GM19193 (cell line): Measurements from ENCODE around the gene LY9.

ENCODE experiments used
- POLR2A ChIP-seq: IDR thresholded peaks from 4 replicates; pipeline ENCODE4 v1.6.1; 2011; ENCODE audit not compliant: insufficient read depth, insufficient read length; ENCODE audit errors: extremely low read depth

LY9 gene

DNA sequence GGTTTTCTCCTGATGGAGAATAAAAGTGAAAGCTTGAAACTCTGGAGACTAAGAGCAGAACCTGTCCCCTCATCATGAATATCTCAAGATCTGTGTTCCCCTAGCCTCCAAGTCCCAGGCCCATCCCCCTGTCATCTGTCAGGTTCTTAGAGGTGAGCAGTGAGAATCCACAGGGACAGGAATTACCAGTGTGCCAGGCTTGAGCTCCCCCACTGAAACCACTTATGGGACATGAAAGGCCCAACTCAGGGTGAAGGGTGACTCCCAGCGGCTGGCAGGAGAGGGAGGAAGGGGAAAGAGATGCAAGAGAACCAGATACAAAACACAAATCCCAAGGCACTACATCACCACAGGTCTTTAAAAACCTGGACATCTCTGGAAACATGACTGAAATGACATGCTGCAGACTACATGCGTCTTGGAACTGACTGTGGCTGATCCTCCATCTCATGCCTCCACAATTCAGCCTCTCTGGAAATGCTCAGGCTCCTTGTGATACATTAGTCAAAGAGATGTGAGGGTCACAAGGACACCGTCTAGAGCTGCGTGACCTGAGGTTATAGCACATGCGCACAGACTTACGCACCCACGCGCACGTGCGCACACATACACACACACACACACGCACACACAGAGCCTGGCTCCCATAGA, 6.8 kb upstream of the LY9 start:
- no peak for TF ChIP-seq POLR2A

DNA sequence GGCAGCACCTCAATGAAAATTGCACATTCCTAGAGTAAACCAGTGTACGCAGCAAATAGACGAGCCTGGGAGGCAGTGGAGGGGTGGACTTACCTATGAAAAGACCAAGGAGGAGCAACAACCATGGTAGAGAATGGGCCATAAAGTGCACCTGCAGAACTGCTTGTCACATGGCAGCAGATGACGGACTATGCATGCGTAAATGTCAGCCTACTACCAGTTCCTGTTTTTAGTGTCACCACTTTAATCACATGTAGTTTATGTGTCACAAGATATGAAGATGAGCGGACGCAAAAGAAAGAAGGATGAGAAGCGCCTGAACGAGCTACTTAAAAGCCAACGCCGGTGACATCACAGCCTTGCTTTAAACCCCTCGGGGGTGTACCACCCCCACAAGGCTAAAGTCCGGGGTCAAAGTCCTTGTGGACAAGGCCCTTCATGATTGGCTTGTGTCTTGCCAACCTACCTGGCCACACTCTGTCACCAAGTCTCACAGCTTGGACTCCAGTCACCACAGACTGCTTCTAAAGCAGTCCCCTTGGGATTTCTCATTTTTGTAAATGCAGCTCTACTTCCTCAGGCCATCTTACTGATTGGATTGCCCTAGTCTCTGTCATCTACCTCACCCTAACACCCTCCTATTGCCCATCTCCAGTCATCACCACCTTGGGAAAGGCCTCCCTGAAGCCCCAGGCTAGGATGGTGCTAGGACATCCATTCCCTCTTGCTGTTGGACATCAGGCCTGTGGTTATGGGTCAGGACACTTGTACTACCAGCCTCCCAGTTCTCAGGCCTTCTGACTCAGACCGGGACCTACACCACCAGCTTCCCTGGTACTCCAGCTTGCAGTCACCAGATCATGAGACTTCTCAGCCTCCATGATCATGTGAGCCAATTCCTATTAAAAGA, 6.0 kb upstream of the LY9 start:
- peak; percentile 51 for TF ChIP-seq POLR2A

DNA sequence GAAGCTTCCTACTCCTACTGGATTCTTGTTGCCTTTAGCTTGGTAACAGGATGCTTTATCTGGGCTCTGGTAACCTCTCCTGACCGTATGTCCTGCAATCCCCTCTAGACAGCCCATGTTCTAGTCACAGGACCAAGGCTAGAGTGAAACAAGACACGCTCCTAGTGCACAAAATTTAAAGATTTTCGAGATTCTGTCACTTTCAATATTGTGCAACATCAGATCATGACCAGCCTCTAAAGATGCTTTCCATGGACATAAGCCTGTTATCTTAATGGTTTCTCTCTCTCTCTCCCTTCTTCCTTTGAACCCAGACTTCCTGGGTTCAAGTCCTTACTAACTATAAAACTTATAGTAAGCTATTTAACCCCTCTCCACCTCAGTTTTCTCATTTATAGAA, 1.6 kb upstream of the LY9 start:
- TF ChIP-seq POLR2A = no peak

DNA sequence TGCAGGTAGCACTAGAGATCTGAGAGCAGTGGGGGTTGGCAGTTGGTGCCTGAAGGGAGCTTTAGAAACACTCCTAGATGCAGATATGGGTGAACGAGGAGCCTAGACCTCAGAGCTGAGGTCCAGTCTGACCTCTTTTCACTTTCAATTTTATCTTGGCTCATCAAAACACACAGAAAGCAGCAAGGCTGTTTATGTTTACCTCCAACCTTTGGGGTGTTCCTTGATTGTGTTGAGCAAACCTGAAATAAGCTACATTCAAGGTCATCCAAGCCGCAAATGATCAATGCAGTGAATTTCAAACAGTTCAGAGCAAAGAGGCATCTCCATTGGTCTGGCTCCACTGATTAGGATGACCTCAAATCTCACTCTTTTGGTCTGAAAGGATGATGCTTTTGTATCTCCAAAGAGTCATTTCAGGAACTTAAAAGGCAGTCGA, 1.3 kb downstream of the LY9 start:
- no peak for TF ChIP-seq POLR2A

DNA sequence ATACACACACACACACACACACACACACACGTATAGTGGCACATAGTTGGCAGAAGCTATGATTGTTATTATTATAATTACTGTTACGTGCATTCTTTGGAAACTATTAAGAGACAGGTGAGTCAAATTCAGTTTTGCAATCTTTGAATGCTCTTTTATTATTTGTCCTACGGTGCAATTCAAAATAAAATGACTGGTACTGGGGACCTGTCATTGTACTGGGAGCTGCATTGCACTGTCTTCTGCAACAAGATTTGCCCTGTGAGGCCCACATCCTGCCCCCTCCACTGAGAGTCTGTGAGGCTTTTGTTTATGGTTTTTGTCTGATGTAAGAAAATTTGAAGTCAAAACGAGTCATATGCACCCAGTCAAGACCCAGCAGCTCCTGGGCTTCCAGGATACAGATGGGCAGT, 1.9 kb downstream of the LY9 start:
- no peak for TF ChIP-seq POLR2A

DNA sequence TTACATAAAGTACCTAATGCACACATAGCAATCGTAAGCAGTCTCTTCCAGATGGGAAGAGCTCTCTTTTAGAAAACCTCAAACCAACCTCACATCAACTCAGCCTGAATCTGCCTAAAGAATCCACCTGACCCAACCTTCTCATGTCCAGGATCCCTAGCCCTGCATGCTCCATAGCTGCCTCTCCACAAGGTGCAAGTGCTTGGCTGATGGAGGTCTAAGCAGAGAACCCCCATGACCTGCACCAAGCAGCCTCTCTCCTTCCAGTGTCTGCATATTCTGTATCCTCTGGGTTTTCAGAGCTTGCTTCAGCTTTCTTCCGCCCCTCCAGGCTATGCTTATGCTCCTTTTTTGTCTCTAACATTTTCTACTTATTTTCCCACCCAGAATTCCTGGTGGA, 2.5 kb downstream of the LY9 start:
- no peak for TF ChIP-seq POLR2A

DNA sequence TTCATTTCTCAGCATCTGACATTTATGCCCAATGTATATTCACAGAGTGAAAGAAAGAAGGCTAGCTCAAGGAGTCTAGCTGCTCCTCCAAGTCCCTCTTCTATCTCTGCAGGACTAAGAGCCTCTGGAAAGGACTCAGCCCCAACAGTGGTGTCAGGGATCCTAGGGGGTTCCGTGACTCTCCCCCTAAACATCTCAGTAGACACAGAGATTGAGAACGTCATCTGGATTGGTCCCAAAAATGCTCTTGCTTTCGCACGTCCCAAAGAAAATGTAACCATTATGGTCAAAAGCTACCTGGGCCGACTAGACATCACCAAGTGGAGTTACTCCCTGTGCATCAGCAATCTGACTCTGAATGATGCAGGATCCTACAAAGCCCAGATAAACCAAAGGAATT, 3.7 kb downstream of the LY9 start:
- no peak for TF ChIP-seq POLR2A

DNA sequence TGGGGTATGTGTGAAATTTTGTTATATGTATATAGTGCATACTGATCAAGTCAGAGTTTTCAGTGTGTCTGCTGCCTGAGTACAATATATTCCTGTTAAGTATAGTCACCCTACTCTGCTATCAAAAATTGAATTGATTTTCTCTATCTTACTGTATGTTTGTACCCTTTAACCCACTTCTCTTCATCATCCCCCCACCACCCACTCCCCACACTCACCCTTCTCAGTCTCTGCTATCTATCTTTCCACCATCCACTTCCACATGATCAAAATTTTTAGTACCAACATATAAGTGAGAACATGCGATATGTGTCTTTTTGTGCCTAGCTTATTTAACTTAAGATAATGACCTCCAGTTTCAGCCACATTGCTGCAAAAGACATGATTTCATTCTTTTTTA, 4.2 kb downstream of the LY9 start:
- TF ChIP-seq POLR2A = no peak

DNA sequence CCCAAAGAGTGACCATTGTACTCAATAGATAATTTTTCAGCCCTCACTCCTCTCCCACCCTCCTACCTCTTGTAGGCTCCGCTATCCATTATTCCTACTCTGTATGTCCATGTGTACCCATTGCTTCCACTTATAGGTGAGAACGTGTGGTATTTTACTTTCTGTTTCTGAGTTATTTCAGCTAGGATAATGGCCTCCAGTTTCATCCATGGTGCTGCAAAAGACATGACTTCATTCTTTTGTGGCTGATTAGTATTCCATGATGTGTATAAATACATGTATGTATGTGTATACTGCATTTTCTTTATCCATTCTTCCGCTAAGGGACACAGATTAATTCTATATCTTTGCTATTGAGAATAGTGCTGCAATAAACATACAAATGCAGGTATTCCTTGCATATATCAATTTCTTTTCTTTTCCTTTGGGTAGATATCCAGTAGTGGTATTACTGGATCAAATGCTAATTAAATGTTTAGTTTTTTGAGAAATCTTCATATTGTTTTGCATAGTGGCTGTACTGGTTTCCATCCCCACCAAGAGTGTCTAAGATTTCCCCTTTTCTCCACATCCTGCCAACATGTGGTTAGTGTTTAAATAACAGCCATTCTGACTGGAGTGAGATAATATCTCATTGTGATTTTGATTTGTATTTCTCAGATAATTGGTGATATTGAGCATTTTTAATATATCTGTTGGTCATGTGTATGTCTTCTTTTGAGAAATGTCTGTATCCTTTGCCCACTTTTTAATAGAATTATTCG, 4.9 kb downstream of the LY9 start:
- no peak for TF ChIP-seq POLR2A

DNA sequence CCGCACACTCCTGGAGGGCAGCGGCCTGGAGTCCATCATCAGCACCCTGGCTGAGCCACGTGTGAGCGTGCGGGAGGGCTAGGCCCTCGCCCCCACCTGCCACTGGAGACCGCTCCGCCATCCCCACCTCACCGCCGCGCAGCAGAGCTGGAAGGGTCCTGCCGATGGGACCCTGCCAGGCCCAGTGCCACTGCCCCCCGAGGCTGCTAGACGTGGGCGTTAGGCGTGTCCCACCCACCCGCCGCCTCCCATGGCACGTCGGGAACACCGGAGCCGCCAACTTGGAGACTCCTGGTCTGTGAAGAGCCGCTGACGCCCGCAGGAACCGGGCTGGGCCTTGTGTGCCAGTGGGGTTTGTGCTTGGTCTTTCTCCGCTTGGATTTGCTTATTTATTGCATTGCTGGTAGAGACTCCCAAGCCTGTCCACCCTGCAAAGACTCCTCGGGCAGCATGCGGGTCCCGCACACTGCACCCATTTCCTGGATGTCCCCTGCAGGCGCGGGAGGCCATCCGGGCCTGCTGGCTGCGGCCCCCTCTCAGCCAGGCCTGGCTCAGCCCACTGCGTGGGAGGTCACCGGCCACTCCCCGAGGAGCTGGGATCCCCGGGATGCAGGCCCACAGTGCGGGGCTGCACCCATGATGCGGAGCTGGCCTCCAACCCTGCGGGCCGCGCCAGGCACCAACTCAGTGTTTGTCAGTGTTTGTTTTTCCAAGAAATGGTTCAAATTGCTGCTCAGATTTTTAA, 6.0 kb downstream of the LY9 start:
- no peak for TF ChIP-seq POLR2A

DNA sequence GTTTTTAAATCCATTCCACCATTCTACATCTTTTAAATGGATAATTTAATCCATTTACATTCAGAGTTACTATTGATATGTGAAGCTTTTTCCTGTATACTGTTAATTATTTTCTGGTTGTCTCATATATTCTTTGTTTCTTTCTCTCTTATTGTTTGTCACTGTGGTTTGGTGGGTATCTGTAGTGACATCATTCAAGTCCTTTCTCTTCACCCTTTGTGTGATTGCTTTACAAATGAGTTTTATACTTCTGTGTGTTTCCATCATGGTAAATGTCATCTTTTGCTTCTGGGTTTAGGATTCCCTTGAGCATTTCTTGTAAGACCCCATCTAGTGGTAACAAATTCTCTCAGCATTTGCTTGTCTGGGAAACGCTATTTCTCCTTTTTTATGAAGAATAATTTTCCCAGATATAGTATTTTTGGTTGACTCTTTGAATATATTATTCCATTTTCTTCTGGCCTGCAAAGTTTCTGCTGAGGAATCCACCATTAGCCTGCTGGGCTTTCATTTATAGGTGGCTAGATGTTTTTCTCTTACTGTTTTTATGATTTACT, 10.2 kb downstream of the LY9 start:
- TF ChIP-seq POLR2A = no peak

DNA sequence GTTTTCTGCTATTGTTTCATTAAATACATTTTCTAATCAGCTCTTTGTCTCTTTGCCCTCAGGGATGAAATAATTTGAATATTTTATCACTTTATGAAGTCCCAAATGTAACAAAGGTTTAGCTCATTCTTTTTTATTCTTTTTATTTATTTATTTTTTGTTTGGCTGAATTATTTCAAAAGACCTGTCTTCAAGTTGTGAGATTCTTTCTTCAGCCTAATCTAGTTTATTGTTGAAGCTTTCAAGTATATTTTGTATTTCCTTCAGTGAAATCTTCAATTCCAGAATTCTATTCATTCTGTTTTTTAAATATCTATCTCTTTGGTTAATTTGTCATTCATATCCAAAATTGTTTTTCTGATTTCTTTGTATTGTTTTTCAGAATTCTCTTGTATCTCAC, 10.8 kb downstream of the LY9 start:
- no peak for TF ChIP-seq POLR2A

DNA sequence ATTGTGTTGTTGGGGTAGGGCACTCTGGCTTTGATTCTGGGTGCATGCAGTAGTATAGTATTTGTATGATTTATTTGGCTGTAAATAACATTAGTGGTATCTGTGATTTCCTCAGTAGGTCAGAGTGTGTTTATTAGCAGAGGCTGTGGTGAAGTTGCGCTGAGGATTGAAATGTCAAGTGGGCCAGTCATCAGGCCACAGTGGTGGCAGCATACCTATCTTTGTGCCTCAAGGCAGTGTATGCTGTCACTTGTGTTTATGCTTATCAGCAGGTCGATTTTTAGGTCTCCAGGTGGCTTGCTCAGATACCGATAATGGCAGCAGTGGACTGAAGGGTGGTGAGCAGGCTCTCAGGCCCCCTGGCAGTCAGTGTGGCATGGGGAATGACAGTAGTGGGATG, 11.3 kb downstream of the LY9 start:
- no peak for TF ChIP-seq POLR2A

DNA sequence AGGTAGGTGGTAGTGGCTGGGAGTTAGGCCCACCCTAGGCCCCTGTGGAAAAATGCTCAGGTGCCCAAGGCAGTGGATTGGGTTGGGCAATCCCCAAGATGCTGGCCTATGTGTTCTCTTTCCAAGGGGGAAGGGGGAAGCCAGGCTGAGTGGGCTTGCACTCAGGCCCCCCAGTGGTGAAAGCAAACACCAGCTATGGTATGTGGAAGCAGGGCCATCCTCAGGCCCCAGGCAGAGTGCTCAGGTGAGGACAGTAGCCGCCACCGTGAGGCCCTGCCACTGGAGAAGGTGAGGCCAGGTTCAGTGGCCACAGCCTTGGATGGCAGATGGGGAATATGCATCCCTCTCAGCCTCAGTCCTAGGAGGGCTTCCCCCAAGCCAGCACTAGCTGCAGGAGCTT, 11.8 kb downstream of the LY9 start:
- no peak for TF ChIP-seq POLR2A

DNA sequence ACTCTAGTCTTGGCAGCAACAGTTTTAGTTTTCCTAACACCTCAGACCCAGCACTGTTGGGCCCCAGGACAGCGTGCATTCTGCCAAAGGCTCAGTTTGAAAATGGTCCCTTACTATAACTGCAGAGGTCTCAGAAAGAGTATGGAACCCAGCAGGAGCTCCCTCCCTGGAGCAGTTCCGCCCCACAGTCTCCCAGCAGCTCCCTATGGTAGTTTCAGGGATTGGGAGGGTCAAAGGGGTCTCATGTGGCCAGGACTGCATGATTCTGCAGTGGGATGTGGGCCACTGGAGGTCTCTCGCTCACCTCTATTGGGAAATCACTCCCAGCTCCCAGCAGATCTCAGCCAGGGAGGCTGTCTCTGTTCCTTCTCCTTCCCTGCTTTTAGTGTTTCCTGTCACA, 12.3 kb downstream of the LY9 start:
- no peak for TF ChIP-seq POLR2A

DNA sequence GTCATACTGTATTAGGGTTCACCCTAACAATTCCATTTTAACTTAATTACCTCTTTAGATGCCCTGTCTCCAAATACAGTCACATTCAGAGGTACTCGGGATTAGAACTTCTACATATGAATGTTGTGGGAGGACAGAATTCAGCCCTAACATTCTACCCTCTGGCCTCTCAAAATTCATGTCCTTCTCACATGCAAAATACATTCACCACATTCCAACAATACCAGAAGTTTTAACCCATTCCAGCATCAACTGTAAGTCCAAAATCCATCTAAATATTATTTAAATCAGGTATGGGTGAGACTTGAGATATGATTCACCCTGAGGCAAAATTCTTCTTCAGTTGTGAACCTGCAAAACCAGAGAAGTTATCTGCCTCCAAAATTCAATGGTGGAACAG, 14.5 kb downstream of the LY9 start:
- TF ChIP-seq POLR2A = no peak
